Activated CD8-positive, alpha-beta memory T cell treated with anti-CD3 and anti-CD28 coated beads, Interleukin-2, amount 50 U/mL, for 4 hours (primary cell): Measurements from ENCODE around the gene AKAP5.

Source experiments
- DNase-seq: peaks from one replicate; pipeline ENCODE4 v3.0.0-alpha.2; 2020

Gene AKAP5

GRCh38 chr14:64465191-64465822 is at the start of gene AKAP5:
AKAP5 (plus strand) TSS chr14:64465499; CDS start chr14:64468395, 2,896 bp downstream.
- peak; percentile 62 for DNase-seq

- no peak for DNase-seq
Observed at GRCh38 chr14:64416348-64416932, 48.9 kb upstream of the AKAP5 start.

- no peak for DNase-seq
Observed at GRCh38 chr14:64417055-64417770, 48.1 kb upstream of the AKAP5 start.

- no peak for DNase-seq
Observed at GRCh38 chr14:64417771-64418125, 47.6 kb upstream of the AKAP5 start.

- no peak for DNase-seq
Observed at GRCh38 chr14:64419003-64419402, 46.3 kb upstream of the AKAP5 start.

- DNase-seq, result no peak
Observed at GRCh38 chr14:64421166-64421565, 44.1 kb upstream of the AKAP5 start.

GRCh38 chr14:64422005-64422404 is 43.3 kb upstream of the AKAP5 start:
- no peak for DNase-seq

- no peak for DNase-seq
Observed at GRCh38 chr14:64422756-64423155, 42.5 kb upstream of the AKAP5 start.

- DNase-seq, result no peak
Observed at GRCh38 chr14:64423987-64424386, 41.3 kb upstream of the AKAP5 start.

- DNase-seq, result no peak
Observed at GRCh38 chr14:64434528-64434927, 30.8 kb upstream of the AKAP5 start.

GRCh38 chr14:64438181-64438841 is 27.0 kb upstream of the AKAP5 start:
- DNase-seq, result no peak

GRCh38 chr14:64439141-64439540 is 26.2 kb upstream of the AKAP5 start:
- DNase-seq, result no peak

GRCh38 chr14:64440494-64440893 is 24.8 kb upstream of the AKAP5 start:
- DNase-seq, result no peak

GRCh38 chr14:64442300-64442988 is 22.9 kb upstream of the AKAP5 start:
- DNase-seq, result no peak

- DNase-seq, result no peak
Observed at GRCh38 chr14:64444140-64444539, 21.2 kb upstream of the AKAP5 start.

- DNase-seq, result peak; percentile 29
Observed at GRCh38 chr14:64444984-64445845, 20.1 kb upstream of the AKAP5 start.

- peak; percentile 35 for DNase-seq
Observed at GRCh38 chr14:64447876-64448670, 17.2 kb upstream of the AKAP5 start.

- no peak for DNase-seq
Observed at GRCh38 chr14:64450255-64450654, 15.0 kb upstream of the AKAP5 start.

GRCh38 chr14:64454671-64455070 is 10.6 kb upstream of the AKAP5 start:
- DNase-seq, result no peak

- no peak for DNase-seq
Observed at GRCh38 chr14:64459405-64460136, 5.7 kb upstream of the AKAP5 start.

- no peak for DNase-seq
Observed at GRCh38 chr14:64461221-64461620, 4.1 kb upstream of the AKAP5 start.
